WERI-Rb-1 (cell line): ENCODE data around the gene CACNA1E.

Experiments used
- DNase-seq: peaks from one replicate; pipeline ENCODE4 v3.0.0-alpha.2; 2020
- H3K27ac ChIP-seq: fragments of 250-450 bp; sonication (Bioruptor Pico); 2 replicates; pipeline ENCODE4 v1.5.1; 2020; ENCODE audit warnings: mild to moderate bottlenecking, moderate library complexity
- H3K27me3 ChIP-seq: fragments of 250-450 bp; sonication (Bioruptor Pico); 2 replicates; pipeline ENCODE4 v1.5.1; 2021; ENCODE audit warnings: mild to moderate bottlenecking, low read depth, moderate library complexity; ENCODE audit not compliant: insufficient read depth, severe bottlenecking
- H3K36me3 ChIP-seq: fragments of 250-450 bp; sonication (Bioruptor Pico); 2 replicates; pipeline ENCODE4 v1.5.1; 2020; ENCODE audit warnings: mild to moderate bottlenecking, moderate library complexity
- H3K4me3 ChIP-seq: 2 replicates; pipeline ENCODE4 v1.5.1; 2011; ENCODE audit warnings: low read depth, mild to moderate bottlenecking, control low read depth, low read length
- H3K9me3 ChIP-seq: fragments of 250-450 bp; sonication (Bioruptor Pico); 2 replicates; pipeline ENCODE4 v1.5.1; 2021; ENCODE audit warnings: mild to moderate bottlenecking, moderate library complexity; ENCODE audit not compliant: severe bottlenecking
- CTCF ChIP-seq: IDR thresholded peaks from 2 replicates; pipeline ENCODE4 v1.5.1; 2011; ENCODE audit warnings: low read depth, mild to moderate bottlenecking, control low read depth, inconsistent platforms, low read length

CACNA1E gene

GRCh38 chr1:181601186-181601950 is 118.1 kb downstream of the CACNA1E start:
- Histone ChIP-seq H3K9me3 (no peaks in the 10 kb centered on the region), H3K27ac (no peak overlapping the region), H3K36me3 (no peaks in the 10 kb centered on the region), H3K4me3 (no peak overlapping the region), H3K27me3 (no peaks in the 10 kb centered on the region)
- no peak for DNase-seq
- TF ChIP-seq CTCF, result no peak

DNA sequence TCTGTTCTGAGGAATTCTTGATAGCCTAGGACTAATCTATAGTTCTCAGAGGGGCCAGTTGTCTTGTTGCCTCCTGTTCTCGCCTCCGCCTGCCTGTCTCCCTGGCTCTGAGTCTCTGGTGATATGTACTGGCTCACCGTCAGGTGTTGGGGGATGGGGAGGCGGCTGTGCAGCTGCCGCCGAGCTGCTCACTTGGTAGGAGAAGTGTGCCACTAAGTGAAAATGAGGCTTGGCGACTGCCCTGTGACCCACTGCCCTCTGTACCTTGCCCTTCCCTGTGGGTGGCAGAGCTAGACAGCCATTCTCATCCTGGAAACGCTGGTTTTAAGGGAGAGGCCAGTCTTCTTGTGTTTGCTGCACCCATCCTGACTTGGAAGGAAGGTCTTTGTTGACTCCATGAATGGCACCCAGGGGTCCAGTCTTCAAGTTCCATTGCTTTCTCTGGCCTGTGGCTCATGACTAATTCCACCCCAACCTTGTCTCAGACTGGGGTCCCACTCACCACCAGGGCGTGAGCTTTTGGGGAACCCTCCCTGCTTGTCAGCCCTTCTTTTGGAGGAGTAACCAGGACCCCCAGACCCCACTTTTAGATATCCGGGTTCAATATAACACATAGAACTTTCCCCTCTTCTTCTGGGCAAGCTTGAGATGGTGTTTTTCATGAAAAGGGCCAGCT is 120.6 kb downstream of the CACNA1E start:
- DNase-seq, result no peak
- no peak for TF ChIP-seq CTCF
- H3K27me3 ChIP-seq, result no peaks in the 10 kb centered on the region
- no peak overlapping the region for H3K4me3 ChIP-seq
- H3K27ac ChIP-seq, result no peak overlapping the region
- H3K36me3 ChIP-seq, result no peaks in the 10 kb centered on the region
- no peaks in the 10 kb centered on the region for H3K9me3 ChIP-seq

GRCh38 chr1:181604482-181605249 is 121.3 kb downstream of the CACNA1E start:
- H3K4me3 ChIP-seq, result no peak overlapping the region
- H3K27me3 ChIP-seq, result no peaks in the 10 kb centered on the region
- no peak for DNase-seq
- no peak for TF ChIP-seq CTCF
- H3K27ac ChIP-seq, result no peak overlapping the region
- H3K36me3 ChIP-seq, result no peaks in the 10 kb centered on the region
- H3K9me3 ChIP-seq, result no peaks in the 10 kb centered on the region

DNA sequence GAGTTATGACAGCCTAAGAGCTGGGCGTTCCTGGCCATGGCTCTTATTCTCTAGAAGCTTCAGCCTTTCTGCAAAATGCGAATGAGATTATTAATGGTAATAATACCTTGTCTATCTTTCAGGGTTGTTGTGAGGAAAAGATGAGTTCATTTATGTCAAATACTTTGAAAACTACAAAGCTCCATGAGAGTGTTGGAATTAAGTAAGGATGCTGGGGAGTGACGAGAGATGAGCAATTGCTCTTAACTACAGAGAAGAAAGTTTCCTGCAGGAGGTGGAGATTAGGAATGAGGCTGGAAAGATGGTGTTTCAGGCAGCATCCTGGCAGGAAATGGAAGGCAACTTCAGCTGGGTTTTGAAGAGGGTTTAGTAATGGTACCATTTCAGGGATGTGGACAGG is 124.2 kb downstream of the CACNA1E start:
- no peak for TF ChIP-seq CTCF
- Histone ChIP-seq H3K36me3 (no peaks in the 10 kb centered on the region), H3K27me3 (no peaks in the 10 kb centered on the region), H3K27ac (no peak overlapping the region), H3K9me3 (no peaks in the 10 kb centered on the region), H3K4me3 (no peak overlapping the region)
- no peak for DNase-seq

DNA sequence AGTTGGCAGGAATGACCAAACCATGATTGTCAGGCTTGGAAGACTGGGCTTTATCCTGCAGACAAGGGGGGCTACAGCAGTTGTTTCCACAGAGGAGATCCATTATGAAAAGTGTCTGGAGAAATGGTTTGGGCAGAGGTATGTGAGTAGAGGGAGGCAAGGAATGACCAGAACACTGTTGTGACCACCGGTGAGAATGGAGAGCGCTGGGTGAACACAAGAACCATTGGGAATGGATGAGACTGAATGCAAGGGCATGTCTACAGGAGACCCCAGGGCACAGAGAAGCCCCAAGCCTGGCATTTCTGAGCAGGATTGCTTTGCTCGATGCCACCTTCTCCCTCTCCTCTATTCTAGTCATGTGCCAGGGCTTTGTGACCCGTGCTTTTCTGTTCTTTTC is 125.1 kb downstream of the CACNA1E start:
- Histone ChIP-seq H3K4me3 (no peak overlapping the region), H3K36me3 (no peaks in the 10 kb centered on the region), H3K27me3 (no peaks in the 10 kb centered on the region), H3K9me3 (no peaks in the 10 kb centered on the region), H3K27ac (no peak overlapping the region)
- no peak for TF ChIP-seq CTCF
- no peak for DNase-seq
